ENCODE data around the gene SAFB2. TPM values are rescaled to one million over a fixed set of nuclear protein-coding genes. Genes with fewer than 3 reads are reported as not detected.
A peak's percentile ranks its signal among the peaks of the same experiment; 100 is the strongest.

The SAFB2 gene
- total and polyA plus RNA-seq, 2 of the 13 experiments (the other 11 are each of a cell fraction or from before 2014, with no cell fraction given), result 11.2 to 31.5 TPM

- TF ChIP-seq MYPOP (CRISPR knock-in tag; IDR thresholded peaks at IDR 0.05) (peak; percentile 32; the same call in 1 of the 2 replicates), SRSF1 (optimal IDR thresholded peaks at IDR 0.05; ENCODE audit: low read depth, low read length) (no peak), ZNF230 (CRISPR knock-in tag; IDR thresholded peaks at IDR 0.05) (peak; percentile 56; the same call in 1 of the 2 replicates), USF2 (IDR thresholded peaks at IDR 0.05; ENCODE audit: low read depth, low read length) (no peak), USF2 (CRISPR knock-in tag; IDR thresholded peaks at IDR 0.05; ENCODE audit: borderline replicate concordance) (no peak), GATAD2A (CRISPR knock-in tag; IDR thresholded peaks at IDR 0.05) (peak; percentile 86), BCLAF1 (IDR thresholded peaks at IDR 0.05) (no peak), ZMYM3 (CRISPR knock-in tag; IDR thresholded peaks at IDR 0.05) (peak; percentile 91), ZNF10 (CRISPR knock-in tag; IDR thresholded peaks at IDR 0.05; ENCODE audit: borderline replicate concordance, low read depth) (no peak), KDM5A (IDR thresholded peaks at IDR 0.05; ENCODE audit: borderline replicate concordance, low read length) (no peak), ZNF644 (CRISPR knock-in tag; IDR thresholded peaks at IDR 0.05; ENCODE audit: low read depth) (peak; percentile 93), KDM4B (CRISPR knock-in tag; IDR thresholded peaks at IDR 0.05) (no peak), MXI1 (IDR thresholded peaks at IDR 0.05; ENCODE audit: borderline replicate concordance, low read depth, low read length) (peak; percentile 61; the same call in 1 of the 3 replicates), ELK4 (CRISPR knock-in tag; IDR thresholded peaks at IDR 0.05; ENCODE audit: borderline replicate concordance) (no peak), CEBPG (CRISPR knock-in tag; IDR thresholded peaks at IDR 0.05) (0 out of 2 replicates have a peak, but pooled peaks have one; percentile 36), NPAS2 (CRISPR knock-in tag; IDR thresholded peaks at IDR 0.05; ENCODE audit: borderline replicate concordance) (no peak), TEAD3 (CRISPR knock-in tag; optimal IDR thresholded peaks at IDR 0.05; ENCODE audit: borderline replicate concordance) (peak; percentile 66), ZNF292 (CRISPR knock-in tag; IDR thresholded peaks at IDR 0.05; ENCODE audit: borderline replicate concordance, low read depth) (peak; percentile 83; the same call in 1 of the 2 replicates), NCOR1 (IDR thresholded peaks at IDR 0.05; ENCODE audit: borderline replicate concordance, low read length) (peak; percentile 96), SYNCRIP (IDR thresholded peaks at IDR 0.05; ENCODE audit: insufficient read depth, low read depth, low read length) (no peak), MTA1 (CRISPR knock-in tag; IDR thresholded peaks at IDR 0.05; ENCODE audit: borderline replicate concordance) (peak; percentile 92), FIP1L1 (IDR thresholded peaks at IDR 0.05; ENCODE audit: borderline replicate concordance, insufficient read depth, low read depth, low read length) (no peak), MYC (CRISPR knock-in tag; IDR thresholded peaks at IDR 0.05; ENCODE audit: borderline replicate concordance) (peak; percentile 58; the same call in 1 of the 2 replicates), KAT7 (CRISPR knock-in tag; IDR thresholded peaks at IDR 0.05; ENCODE audit: borderline replicate concordance) (no peak), ZBTB7A (CRISPR knock-in tag; IDR thresholded peaks at IDR 0.05) (no peak)
Observed at GRCh38 chr19:5594521-5594950, 28.0 kb downstream of the SAFB2 start (continued).
